ENCODE measurements around the gene PIGU.
"Not testable (repeated sequence)": the region's sequence is repeated elsewhere in the genome, so short reads cannot be mapped to it uniquely, and the experiment has no call there.

The PIGU gene

GRCh38 chr20:34525709-34526416 lies 151.0 kb downstream of the PIGU start:
- H3K36me3 ChIP-seq (replicated peaks) = peaks cover 48% of the 10 kb centered on the region
- H3K9me3 ChIP-seq = no peaks in the 10 kb centered on the region
- in situ Hi-C loops (cut with MboI; ENCODE audit: low sequenced_read_pairs) = no loop called here
- no peak for DNase-seq (ENCODE audit: low spot score in 2 of 2)
- no peaks in the 10 kb centered on the region for H3K27me3 ChIP-seq (ENCODE audit: low read depth)
- no peaks in the 10 kb centered on the region for H3K4me1 ChIP-seq
- no peak overlapping the region for H3K4me3 ChIP-seq

- Histone ChIP-seq H3K9me3 (no peaks in the 10 kb centered on the region), H3K27me3 (ENCODE audit: low read depth) (no peaks in the 10 kb centered on the region), H3K36me3 (replicated peaks) (peaks cover 49% of the 10 kb centered on the region), H3K4me1 (no peaks in the 10 kb centered on the region), H3K4me3 (no peak overlapping the region)
- DNase-seq (ENCODE audit: low spot score in 2 of 2) = no peak
- in situ Hi-C loops (cut with MboI; ENCODE audit: low sequenced_read_pairs) = no loop called here
Measured at GRCh38 chr20:34525342-34525708, 151.6 kb downstream of the PIGU start.

GRCh38 chr20:34524426-34524825 lies 152.5 kb downstream of the PIGU start:
- peaks cover 46% of the 10 kb centered on the region for H3K36me3 ChIP-seq (replicated peaks)
- no peaks in the 10 kb centered on the region for H3K27me3 ChIP-seq (ENCODE audit: low read depth)
- no peak overlapping the region for H3K4me3 ChIP-seq
- DNase-seq (ENCODE audit: low spot score in 2 of 2) = no peak
- in situ Hi-C loops (cut with MboI; ENCODE audit: low sequenced_read_pairs) = no loop called here
- no peaks in the 10 kb centered on the region; the same call in 1 of the 2 replicates for H3K4me1 ChIP-seq
- H3K9me3 ChIP-seq = no peaks in the 10 kb centered on the region

GRCh38 chr20:34522969-34523871 lies 153.7 kb downstream of the PIGU start:
- in situ Hi-C loops (cut with MboI; ENCODE audit: low sequenced_read_pairs) = no loop called here
- no peaks in the 10 kb centered on the region for H3K27me3 ChIP-seq (ENCODE audit: low read depth)
- H3K4me1 ChIP-seq = no peaks in the 10 kb centered on the region; the same call in 1 of the 2 replicates
- no peak overlapping the region for H3K4me3 ChIP-seq
- H3K9me3 ChIP-seq = no peaks in the 10 kb centered on the region
- DNase-seq (ENCODE audit: low spot score in 2 of 2) = peak; percentile 34 to 79
- peaks cover 41% of the 10 kb centered on the region for H3K36me3 ChIP-seq (replicated peaks)

- H3K27me3 ChIP-seq (ENCODE audit: low read depth); H3K9me3 ChIP-seq; H3K4me3 ChIP-seq; DNase-seq (ENCODE audit: low spot score in 2 of 2); H3K4me1 ChIP-seq: not testable (repeated sequence)
- peaks cover 20% of the 10 kb centered on the region for H3K36me3 ChIP-seq (replicated peaks)
- in situ Hi-C loops (cut with MboI; ENCODE audit: low sequenced_read_pairs) = loop anchor here (5.0 kb wide), 1 partner anchor 218 kb away; the partner anchor contains the start of gene AHCY
Measured at GRCh38 chr20:34519841-34520240, 157.1 kb downstream of the PIGU start.

- H3K9me3 ChIP-seq; DNase-seq (ENCODE audit: low spot score in 2 of 2); H3K27me3 ChIP-seq (ENCODE audit: low read depth); H3K4me3 ChIP-seq: not testable (repeated sequence)
- H3K4me1 ChIP-seq = peaks cover 11% of the 10 kb centered on the region
- in situ Hi-C loops (cut with MboI; ENCODE audit: low sequenced_read_pairs) = loop anchor here (5.0 kb wide), 1 partner anchor 217 kb away; the partner anchor contains the start of gene AHCY
- H3K36me3 ChIP-seq (replicated peaks) = peaks cover 20% of the 10 kb centered on the region
Measured at GRCh38 chr20:34518863-34519262, 158.0 kb downstream of the PIGU start.

GRCh38 chr20:34517114-34517505 lies 159.8 kb downstream of the PIGU start:
- no peak for DNase-seq (ENCODE audit: low spot score in 2 of 2)
- no peaks in the 10 kb centered on the region for H3K9me3 ChIP-seq
- H3K36me3 ChIP-seq (replicated peaks) = peaks cover 12% of the 10 kb centered on the region; the same call in 1 of the 2 replicates
- H3K27me3 ChIP-seq (ENCODE audit: low read depth) = no peaks in the 10 kb centered on the region
- in situ Hi-C loops (cut with MboI; ENCODE audit: low sequenced_read_pairs) = loop anchor here (5.0 kb wide), 1 partner anchor 215 kb away; the partner anchor contains the start of gene AHCY
- H3K4me1 ChIP-seq = peaks cover 11% of the 10 kb centered on the region
- peak overlapping the region; percentile 96 for H3K4me3 ChIP-seq

GRCh38 chr20:34516247-34517113 lies 160.4 kb downstream of the PIGU start, which contains the start of gene DYNLRB1:
DYNLRB1 (plus strand) TSS chr20:34516422; CDS start chr20:34516459, 37 bp downstream.
- Histone ChIP-seq H3K4me3 (peak within 1 kb of the TSS; percentile 96), H3K4me1 (peaks cover 11% of the 10 kb centered on the region), H3K9me3 (no peaks in the 10 kb centered on the region), H3K27me3 (ENCODE audit: low read depth) (no peaks in the 10 kb centered on the region), H3K36me3 (replicated peaks) (peaks cover 12% of the 10 kb centered on the region; the same call in 1 of the 2 replicates)
- DNase-seq (ENCODE audit: low spot score in 2 of 2) = peak; percentile 91 to 99
- in situ Hi-C loops (cut with MboI; ENCODE audit: low sequenced_read_pairs) = loop anchor here (5.0 kb wide), 1 partner anchor 214 kb away; the partner anchor contains the start of gene AHCY

- Histone ChIP-seq H3K36me3 (replicated peaks) (peaks cover 12% of the 10 kb centered on the region; the same call in 1 of the 2 replicates), H3K4me1 (peaks cover 11% of the 10 kb centered on the region), H3K27me3 (ENCODE audit: low read depth) (no peaks in the 10 kb centered on the region), H3K9me3 (no peaks in the 10 kb centered on the region), H3K4me3 (peak overlapping the region; percentile 96)
- peak; percentile 49 to 87 for DNase-seq (ENCODE audit: low spot score in 2 of 2)
- in situ Hi-C loops (cut with MboI; ENCODE audit: low sequenced_read_pairs) = loop anchor here (5.0 kb wide), 1 partner anchor 213 kb away; the partner anchor contains the start of gene AHCY
Measured at GRCh38 chr20:34515484-34516246, 161.2 kb downstream of the PIGU start.

GRCh38 chr20:34514897-34515483 lies 161.9 kb downstream of the PIGU start:
- Histone ChIP-seq H3K36me3 (replicated peaks) (peaks cover 9% of the 10 kb centered on the region; the same call in 1 of the 2 replicates), H3K4me1 (peaks cover 11% of the 10 kb centered on the region; the same call in 1 of the 2 replicates), H3K27me3 (ENCODE audit: low read depth) (no peaks in the 10 kb centered on the region), H3K9me3 (no peaks in the 10 kb centered on the region), H3K4me3 (peak overlapping the region; percentile 96)
- in situ Hi-C loops (cut with MboI; ENCODE audit: low sequenced_read_pairs) = loop anchor here (5.0 kb wide), 1 partner anchor 213 kb away; the partner anchor contains the start of gene AHCY
- DNase-seq (ENCODE audit: low spot score in 2 of 2) = peak in 1 of 2 experiments; percentile 4

GRCh38 chr20:34514034-34514433 lies 162.9 kb downstream of the PIGU start:
- H3K9me3 ChIP-seq; H3K27me3 ChIP-seq (ENCODE audit: low read depth); in situ Hi-C loops (cut with MboI; ENCODE audit: low sequenced_read_pairs); DNase-seq (ENCODE audit: low spot score in 2 of 2); H3K4me3 ChIP-seq; H3K36me3 ChIP-seq (replicated peaks): not testable (repeated sequence)
- H3K4me1 ChIP-seq = peaks cover 11% of the 10 kb centered on the region; the same call in 1 of the 2 replicates

GRCh38 chr20:34512955-34513419 lies 163.9 kb downstream of the PIGU start:
- in situ Hi-C loops (cut with MboI; ENCODE audit: low sequenced_read_pairs) = no loop called here
- no peaks in the 10 kb centered on the region for H3K9me3 ChIP-seq
- DNase-seq (ENCODE audit: low spot score in 2 of 2) = no peak
- peaks cover 17% of the 10 kb centered on the region for H3K36me3 ChIP-seq (replicated peaks)
- H3K27me3 ChIP-seq (ENCODE audit: low read depth) = no peaks in the 10 kb centered on the region
- H3K4me1 ChIP-seq = peaks cover 11% of the 10 kb centered on the region; the same call in 1 of the 2 replicates
- H3K4me3 ChIP-seq = no peak overlapping the region

Data from HAP-1 (cell line).